Left ventricle myocardium inferior (tissue), 1 donor: ENCODE results near the gene ST7. TPM values are rescaled to one million over a fixed set of nuclear protein-coding genes. Genes with fewer than 3 reads are reported as not detected.

ENCODE experiments used
- DNase-seq: peaks from one replicate; pipeline ENCODE4 v3.0.0-alpha.2; 2020
- H3K27ac ChIP-seq: fragments of 200-600 bp; replicated peaks from 2 replicates; pipeline ENCODE4 v1.8.0; 2021
- H3K27me3 ChIP-seq: fragments of 200-600 bp; 2 replicates; pipeline ENCODE4 v1.8.0; 2021; ENCODE audit warnings: low read depth
- H3K36me3 ChIP-seq: fragments of 200-600 bp; 2 replicates; pipeline ENCODE4 v1.8.0; 2021
- H3K4me1 ChIP-seq: fragments of 200-600 bp; 2 replicates; pipeline ENCODE4 v1.8.0; 2021
- H3K4me3 ChIP-seq: fragments of 200-600 bp; 2 replicates; pipeline ENCODE4 v1.8.0; 2021; ENCODE audit warnings: mild to moderate bottlenecking, moderate library complexity
- H3K9me3 ChIP-seq: fragments of 200-600 bp; replicated peaks from 2 replicates; pipeline ENCODE4 v1.8.0; 2021
- CTCF ChIP-seq: fragments of 200-600 bp; IDR thresholded peaks from 2 replicates; pipeline ENCODE4 v1.8.0; 2021; ENCODE audit warnings: antibody characterized with exemption, mild to moderate bottlenecking, borderline replicate concordance
- intact Hi-C: fragments of 100-400 bp; cut with micrococcal nuclease; formaldehyde crosslinking; loops from one replicate; pipeline ENCODE4 v1.11.0; 2022
- total RNA-seq: library from RNA; stranded (reverse); fragmentation: NEBNext Ultra II Directional; extraction: Animal tissue kit (Norgen Biotek cat#: 25700); gene quantifications from one replicate; pipeline ENCODE4 v1.2.1, GENCODE V29; 2021
- donor health status: DM: no; HTN: yes; CAD: no; lungs with severe emphysema.

The ST7 gene
- total RNA-seq, 1 donor from 2014 or later: 28.5 TPM

DNA sequence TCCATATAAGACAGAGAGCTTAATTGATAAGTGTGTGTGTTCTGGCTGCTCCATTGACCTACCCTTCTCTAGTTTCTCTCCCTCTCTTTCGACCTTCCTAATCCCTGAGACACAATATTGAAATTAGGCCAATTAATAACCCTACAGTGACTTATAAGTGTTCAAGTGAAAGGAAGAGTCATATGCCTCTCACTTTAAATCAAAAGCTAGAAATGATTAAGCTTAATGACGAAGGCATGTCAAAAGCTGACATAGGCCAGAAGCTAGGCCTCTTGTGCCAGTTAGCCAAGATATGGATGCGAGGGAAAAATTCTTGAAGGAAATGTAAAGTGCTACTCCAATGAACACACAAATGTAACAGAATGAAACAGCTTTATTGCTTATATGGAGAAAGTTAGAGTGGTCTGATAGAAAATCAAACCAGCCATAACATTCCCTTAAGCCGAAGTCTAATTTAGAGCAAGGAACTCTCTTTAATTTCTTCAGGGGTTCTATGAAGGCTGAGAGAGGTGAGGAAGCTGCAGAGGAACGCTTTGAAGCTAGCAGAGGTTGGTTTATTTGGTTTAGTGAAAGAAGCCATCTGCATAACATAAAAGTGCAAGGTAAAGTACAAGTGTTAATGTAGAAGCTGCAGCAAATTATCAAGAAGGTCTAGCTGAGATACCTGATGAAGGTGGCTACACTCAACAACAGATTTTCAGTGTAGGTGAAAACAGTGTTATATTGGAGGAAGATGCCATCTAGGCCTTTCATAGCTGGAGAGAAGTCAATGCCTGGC is 53.8 kb downstream of the ST7 start:
- Histone ChIP-seq H3K9me3 (no peaks in the 10 kb centered on the region), H3K4me1 (peaks cover 54% of the 10 kb centered on the region)
- no peak for DNase-seq

DNA sequence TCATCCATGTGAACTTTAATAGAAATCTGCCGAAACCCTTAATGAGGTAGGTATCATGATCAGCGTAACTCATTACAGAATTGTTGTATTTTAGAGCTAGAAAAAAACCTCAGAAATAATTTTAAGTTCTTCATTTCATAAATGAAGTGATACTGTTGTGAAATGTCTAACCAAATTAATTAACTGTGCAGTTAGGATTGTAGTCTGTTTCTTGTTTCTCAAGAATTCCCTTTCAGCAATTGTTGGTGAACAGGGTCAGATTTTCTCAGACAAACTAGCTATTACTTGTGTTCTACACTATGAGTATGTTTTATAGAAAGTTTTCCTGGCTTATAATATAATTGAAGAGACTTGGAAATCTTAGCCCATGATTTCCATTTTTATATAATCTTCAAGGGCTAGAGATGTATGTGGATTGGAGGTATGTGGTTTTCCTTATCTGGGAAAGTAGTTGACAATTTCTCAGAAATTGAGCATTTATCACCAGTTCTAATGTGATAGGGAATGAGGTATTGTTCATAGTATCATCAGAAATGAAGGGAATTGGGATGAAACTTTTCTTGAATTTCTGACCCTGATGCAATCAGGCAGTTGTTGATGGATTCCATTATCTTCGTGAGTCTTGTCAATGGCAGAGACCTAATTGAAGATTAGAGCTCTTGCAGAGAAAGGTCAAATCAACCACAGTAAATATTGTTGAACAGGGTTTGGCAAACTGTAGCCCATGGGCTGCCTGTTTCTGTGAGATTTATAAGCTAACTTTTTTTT is 55.0 kb downstream of the ST7 start:
- DNase-seq: no peak
- no peaks in the 10 kb centered on the region for H3K27me3 ChIP-seq
- intact Hi-C loops: no loop called here
- H3K4me3 ChIP-seq: no peak overlapping the region
- H3K4me1 ChIP-seq: peaks cover 58% of the 10 kb centered on the region
- no peak overlapping the region for H3K27ac ChIP-seq
- H3K9me3 ChIP-seq: no peaks in the 10 kb centered on the region
- H3K36me3 ChIP-seq: no peaks in the 10 kb centered on the region
- no peak for TF ChIP-seq CTCF

More for the DNA sequence above, 53.8 kb downstream of the ST7 start:
- Histone ChIP-seq H3K36me3 (no peaks in the 10 kb centered on the region), H3K27ac (no peak overlapping the region), H3K4me3 (no peak overlapping the region), H3K27me3 (no peaks in the 10 kb centered on the region)
- TF ChIP-seq CTCF: no peak
- intact Hi-C loops: no loop called here

GRCh38 chr7:117008886-117009531 is 55.7 kb downstream of the ST7 start:
- Histone ChIP-seq H3K4me3 (no peak overlapping the region), H3K4me1 (peaks cover 66% of the 10 kb centered on the region), H3K9me3 (no peaks in the 10 kb centered on the region), H3K27me3 (no peaks in the 10 kb centered on the region), H3K36me3 (no peaks in the 10 kb centered on the region), H3K27ac (no peak overlapping the region)
- TF ChIP-seq CTCF: no peak
- DNase-seq: no peak
- intact Hi-C loops: no loop called here

- DNase-seq: no peak
- intact Hi-C loops: no loop called here
- Histone ChIP-seq H3K4me3 (no peak overlapping the region), H3K27ac (no peak overlapping the region), H3K9me3 (no peaks in the 10 kb centered on the region), H3K27me3 (no peaks in the 10 kb centered on the region), H3K4me1 (peaks cover 67% of the 10 kb centered on the region), H3K36me3 (no peaks in the 10 kb centered on the region)
- TF ChIP-seq CTCF: no peak
Measured at GRCh38 chr7:117009705-117010361, 56.5 kb downstream of the ST7 start.
